GM23338 (cell line): ENCODE data around the gene SAT1. TPM values are rescaled to one million over a fixed set of nuclear protein-coding genes. Genes with fewer than 3 reads are reported as not detected.
A peak's percentile ranks its signal among the peaks of the same experiment; 100 is the strongest.

Experiments used
- ATAC-seq: fragments of 200-7000 bp; cut with Tn5 transposase; 3 replicates; pipeline ENCODE4 v1.9.1; 2020
- DNase-seq: peaks from one replicate; pipeline ENCODE4 v3.0.0-alpha.2; 2015; ENCODE audit warnings: low spot score
- H2AFZ ChIP-seq: fragments of 200-600 bp; sonication (generic); 2 replicates; pipeline ENCODE4 v1.8.0; 2016; ENCODE audit warnings: antibody characterized with exemption, mild to moderate bottlenecking, moderate library complexity
- H3F3A ChIP-seq: fragments of 200-600 bp; sonication (generic); replicated peaks from 2 replicates; pipeline ENCODE4 v1.8.0; 2017; ENCODE audit warnings: antibody characterized with exemption, mixed run types, low read depth
- H3K27ac ChIP-seq: fragments of 200-600 bp; sonication (generic); 2 replicates; pipeline ENCODE4 v1.6.1; 2016; ENCODE audit warnings: low read depth
- H3K27me3 ChIP-seq: fragments of 200-600 bp; sonication (generic); 2 replicates; pipeline ENCODE4 v1.8.0; 2016; ENCODE audit warnings: mild to moderate bottlenecking, mixed run types, moderate library complexity; ENCODE audit not compliant: insufficient read depth
- H3K36me3 ChIP-seq: fragments of 200-600 bp; sonication (generic); 2 replicates; pipeline ENCODE4 v1.8.0; 2016; ENCODE audit warnings: mild to moderate bottlenecking; ENCODE audit not compliant: insufficient read depth
- H3K4me1 ChIP-seq: fragments of 200-600 bp; sonication (generic); 2 replicates; pipeline ENCODE4 v1.8.0; 2016; ENCODE audit warnings: mild to moderate bottlenecking, moderate library complexity; ENCODE audit not compliant: insufficient read depth
- H3K4me2 ChIP-seq: fragments of 200-600 bp; sonication (generic); 2 replicates; pipeline ENCODE4 v1.7.1; 2017; ENCODE audit warnings: mixed run types
- H3K4me3 ChIP-seq: fragments of 200-600 bp; sonication (generic); 2 replicates; pipeline ENCODE4 v1.6.1; 2016; ENCODE audit warnings: mixed run types
- H3K79me2 ChIP-seq: fragments of 200-600 bp; sonication (generic); replicated peaks from 2 replicates; pipeline ENCODE4 v1.8.0; 2017; ENCODE audit warnings: mild to moderate bottlenecking; ENCODE audit not compliant: insufficient read depth
- H3K9me2 ChIP-seq: fragments of 200-600 bp; sonication (generic); 2 replicates; pipeline ENCODE4 v1.8.0; 2017; ENCODE audit not compliant: insufficient read depth
- H4K20me1 ChIP-seq: fragments of 200-600 bp; sonication (generic); replicated peaks from 2 replicates; pipeline ENCODE4 v1.8.0; 2017; ENCODE audit warnings: mild to moderate bottlenecking; ENCODE audit not compliant: insufficient read depth
- H3K27ac Mint-ChIP-seq: 2 replicates; pipeline ENCODE4 v1.8.0; 2020; ENCODE audit warnings: inconsistent platforms, mild to moderate bottlenecking, moderate library complexity, mixed read lengths
- H3K27me3 Mint-ChIP-seq: 3 replicates; pipeline ENCODE4 v1.8.0; 2022; ENCODE audit warnings: low read depth, mild to moderate bottlenecking, moderate library complexity, mixed read lengths, inconsistent platforms; ENCODE audit not compliant: insufficient read depth, poor library complexity
- H3K36me3 Mint-ChIP-seq: 3 replicates; pipeline ENCODE4 v1.8.0; 2021; ENCODE audit warnings: low read depth, mild to moderate bottlenecking, inconsistent platforms, moderate library complexity, mixed read lengths
- H3K4me1 Mint-ChIP-seq: 3 replicates; pipeline ENCODE4 v1.8.0; 2020; ENCODE audit warnings: mild to moderate bottlenecking, inconsistent platforms, mixed read lengths
- H3K4me3 Mint-ChIP-seq: 3 replicates; pipeline ENCODE4 v1.8.0; 2021; ENCODE audit warnings: moderate library complexity, mild to moderate bottlenecking, inconsistent platforms, mixed read lengths
- H3K9me3 Mint-ChIP-seq: 3 replicates; pipeline ENCODE4 v1.8.0; 2020; ENCODE audit warnings: moderate library complexity, mild to moderate bottlenecking, inconsistent platforms, mixed read lengths
- EZH2 ChIP-seq: fragments of 200-600 bp; sonication (generic); IDR thresholded peaks from one replicate; pipeline ENCODE4 v1.8.0; 2017; ENCODE audit warnings: antibody characterized with exemption, mild to moderate bottlenecking, low read depth; ENCODE audit not compliant: unreplicated experiment
- EZH2phosphoT487 ChIP-seq: fragments of 200-600 bp; sonication (generic); IDR thresholded peaks from one replicate; pipeline ENCODE4 v1.8.1; 2018; ENCODE audit warnings: antibody characterized with exemption; ENCODE audit not compliant: unreplicated experiment
- NANOG ChIP-seq: IDR thresholded peaks from 2 replicates; pipeline ENCODE4 v1.6.1; 2016; ENCODE audit warnings: antibody characterized with exemption, borderline replicate concordance
- ZNF331 ChIP-seq: fragments of 250-450 bp; sonication (Bioruptor Pico); IDR thresholded peaks from 2 replicates; pipeline ENCODE4 v1.5.0; 2020; ENCODE audit warnings: low read depth, mild to moderate bottlenecking, moderate library complexity
- polyA plus RNA-seq: library from polyadenylated mRNA; unstranded; fragments of >200 nt; fragmentation: Nextera tagmentation; extraction: Ambion mirVana; gene quantifications from 2 replicates; pipeline ENCODE4 v1.2.1, GENCODE V29; 2016
- total RNA-seq: library from RNA; depleted of rRNA; stranded (reverse); fragments of >200 nt; shearing (Covaris generic); gene quantifications from 2 replicates; pipeline ENCODE4 v1.2.3, GENCODE V29; 2014
- TF ChIP-seq, protein P1 (sequence below): IDR thresholded peaks from 2 replicates; pipeline ENCODE4 v1.6.1; 2016; ENCODE audit warnings: antibody characterized with exemption
- TF ChIP-seq, protein P2 (sequence below): fragments of 250-450 bp; sonication (Bioruptor Pico); IDR thresholded peaks from 2 replicates; pipeline ENCODE4 v1.5.0; 2020; ENCODE audit warnings: mild to moderate bottlenecking, moderate library complexity
- TF ChIP-seq, protein P3 (sequence below), 2 experiments: fragments of 200-600 bp in 1 of 2; sonication (generic) in 1 of 2; conservative IDR thresholded peaks; 2 replicates each; pipeline versions ENCODE4 v1.5.1 to v1.6.1; 2016 to 2017; ENCODE audit warnings: antibody characterized with exemption in 2 of 2, low read depth in 2 of 2, mild to moderate bottlenecking in 2 of 2, moderate library complexity in 1 of 2

Gene SAT1
- total and polyA plus RNA-seq, 2 experiments from 2014 or later: 44.1 to 101 TPM

DNA sequence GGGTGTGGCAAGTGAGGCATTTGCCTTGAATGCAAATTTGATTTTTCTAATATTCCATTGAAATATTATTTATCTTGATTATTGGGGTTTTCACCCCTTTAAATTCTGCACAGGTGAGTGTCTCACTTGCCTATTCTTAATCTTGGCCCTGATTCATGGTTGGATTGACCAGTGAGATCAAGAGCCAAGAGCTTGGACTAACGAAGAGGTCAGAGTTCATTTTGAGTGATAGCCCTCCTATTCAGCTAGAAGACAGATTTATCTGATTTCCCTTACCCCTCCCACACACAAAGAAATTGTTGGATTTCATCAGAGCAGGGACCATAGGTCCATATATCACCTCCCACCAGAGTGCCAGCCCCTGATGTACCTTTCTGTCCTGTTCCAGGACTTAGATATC is 28.3 kb upstream of the SAT1 start:
- no peak overlapping the region for H3K4me3 Mint-ChIP-seq
- no peaks in the 10 kb centered on the region for H3K36me3 ChIP-seq
- H3K27me3 ChIP-seq: no peaks in the 10 kb centered on the region
- H3K27ac Mint-ChIP-seq: no peak overlapping the region
- no peak overlapping the region for H2AFZ ChIP-seq
- no peak for DNase-seq
- no peaks in the 10 kb centered on the region for H4K20me1 ChIP-seq
- no peaks in the 10 kb centered on the region for H3F3A ChIP-seq
- no peak for ATAC-seq
- H3K27me3 Mint-ChIP-seq: no peaks in the 10 kb centered on the region
- no peak overlapping the region for H3K4me3 ChIP-seq
- TF ChIP-seq NANOG (no peak), EZH2 (no peak), EZH2phosphoT487 (no peak)
- TF ChIP-seq, protein P1, sequence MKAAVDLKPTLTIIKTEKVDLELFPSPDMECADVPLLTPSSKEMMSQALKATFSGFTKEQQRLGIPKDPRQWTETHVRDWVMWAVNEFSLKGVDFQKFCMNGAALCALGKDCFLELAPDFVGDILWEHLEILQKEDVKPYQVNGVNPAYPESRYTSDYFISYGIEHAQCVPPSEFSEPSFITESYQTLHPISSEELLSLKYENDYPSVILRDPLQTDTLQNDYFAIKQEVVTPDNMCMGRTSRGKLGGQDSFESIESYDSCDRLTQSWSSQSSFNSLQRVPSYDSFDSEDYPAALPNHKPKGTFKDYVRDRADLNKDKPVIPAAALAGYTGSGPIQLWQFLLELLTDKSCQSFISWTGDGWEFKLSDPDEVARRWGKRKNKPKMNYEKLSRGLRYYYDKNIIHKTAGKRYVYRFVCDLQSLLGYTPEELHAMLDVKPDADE: no peak
- H3K27ac ChIP-seq: no peak overlapping the region
- no peaks in the 10 kb centered on the region for H3K4me1 ChIP-seq
- H3K9me3 Mint-ChIP-seq: no peaks in the 10 kb centered on the region
- no peaks in the 10 kb centered on the region for H3K4me1 Mint-ChIP-seq
- H3K4me2 ChIP-seq: no peak overlapping the region
- no peaks in the 10 kb centered on the region for H3K79me2 ChIP-seq
- H3K36me3 Mint-ChIP-seq: no peaks in the 10 kb centered on the region
- no peaks in the 10 kb centered on the region for H3K9me2 ChIP-seq

DNA sequence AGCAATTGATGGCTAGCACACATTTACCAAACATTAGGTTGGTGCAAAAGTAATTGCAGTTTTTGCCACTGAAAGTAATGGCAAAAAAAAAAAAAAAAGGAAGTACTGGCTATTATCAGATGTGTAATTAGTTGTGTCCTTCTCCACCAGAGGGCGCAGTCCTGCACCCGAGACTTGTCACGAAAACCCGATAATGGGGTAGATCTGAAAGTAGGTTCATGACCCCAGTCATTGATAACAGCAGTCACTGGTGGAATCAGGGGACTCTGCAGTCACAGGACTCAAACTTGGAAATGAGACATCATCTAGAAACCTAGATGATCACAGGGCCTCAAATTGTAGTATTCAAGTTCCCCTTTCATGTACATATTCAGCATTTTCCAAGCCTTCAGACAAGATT is 26.8 kb upstream of the SAT1 start:
- Mint-ChIP-seq H3K4me3 (no peak overlapping the region), H3K36me3 (no peaks in the 10 kb centered on the region), H3K4me1 (no peaks in the 10 kb centered on the region), H3K27me3 (no peaks in the 10 kb centered on the region), H3K9me3 (no peaks in the 10 kb centered on the region), H3K27ac (no peak overlapping the region)
- Histone ChIP-seq H3K4me3 (no peak overlapping the region), H3K27ac (no peak overlapping the region), H3K79me2 (no peaks in the 10 kb centered on the region), H3K4me2 (no peak overlapping the region), H4K20me1 (no peaks in the 10 kb centered on the region), H3K27me3 (no peaks in the 10 kb centered on the region), H3F3A (no peaks in the 10 kb centered on the region), H3K36me3 (no peaks in the 10 kb centered on the region), H3K4me1 (no peaks in the 10 kb centered on the region), H2AFZ (no peak overlapping the region), H3K9me2 (no peaks in the 10 kb centered on the region)
- ATAC-seq (peak; percentile 43; the same call in 2 of the 3 replicates), DNase-seq (peak; percentile 67)
- TF ChIP-seq ZNF331 (CRISPR knock-in tag): no peak
- TF ChIP-seq, protein P2, sequence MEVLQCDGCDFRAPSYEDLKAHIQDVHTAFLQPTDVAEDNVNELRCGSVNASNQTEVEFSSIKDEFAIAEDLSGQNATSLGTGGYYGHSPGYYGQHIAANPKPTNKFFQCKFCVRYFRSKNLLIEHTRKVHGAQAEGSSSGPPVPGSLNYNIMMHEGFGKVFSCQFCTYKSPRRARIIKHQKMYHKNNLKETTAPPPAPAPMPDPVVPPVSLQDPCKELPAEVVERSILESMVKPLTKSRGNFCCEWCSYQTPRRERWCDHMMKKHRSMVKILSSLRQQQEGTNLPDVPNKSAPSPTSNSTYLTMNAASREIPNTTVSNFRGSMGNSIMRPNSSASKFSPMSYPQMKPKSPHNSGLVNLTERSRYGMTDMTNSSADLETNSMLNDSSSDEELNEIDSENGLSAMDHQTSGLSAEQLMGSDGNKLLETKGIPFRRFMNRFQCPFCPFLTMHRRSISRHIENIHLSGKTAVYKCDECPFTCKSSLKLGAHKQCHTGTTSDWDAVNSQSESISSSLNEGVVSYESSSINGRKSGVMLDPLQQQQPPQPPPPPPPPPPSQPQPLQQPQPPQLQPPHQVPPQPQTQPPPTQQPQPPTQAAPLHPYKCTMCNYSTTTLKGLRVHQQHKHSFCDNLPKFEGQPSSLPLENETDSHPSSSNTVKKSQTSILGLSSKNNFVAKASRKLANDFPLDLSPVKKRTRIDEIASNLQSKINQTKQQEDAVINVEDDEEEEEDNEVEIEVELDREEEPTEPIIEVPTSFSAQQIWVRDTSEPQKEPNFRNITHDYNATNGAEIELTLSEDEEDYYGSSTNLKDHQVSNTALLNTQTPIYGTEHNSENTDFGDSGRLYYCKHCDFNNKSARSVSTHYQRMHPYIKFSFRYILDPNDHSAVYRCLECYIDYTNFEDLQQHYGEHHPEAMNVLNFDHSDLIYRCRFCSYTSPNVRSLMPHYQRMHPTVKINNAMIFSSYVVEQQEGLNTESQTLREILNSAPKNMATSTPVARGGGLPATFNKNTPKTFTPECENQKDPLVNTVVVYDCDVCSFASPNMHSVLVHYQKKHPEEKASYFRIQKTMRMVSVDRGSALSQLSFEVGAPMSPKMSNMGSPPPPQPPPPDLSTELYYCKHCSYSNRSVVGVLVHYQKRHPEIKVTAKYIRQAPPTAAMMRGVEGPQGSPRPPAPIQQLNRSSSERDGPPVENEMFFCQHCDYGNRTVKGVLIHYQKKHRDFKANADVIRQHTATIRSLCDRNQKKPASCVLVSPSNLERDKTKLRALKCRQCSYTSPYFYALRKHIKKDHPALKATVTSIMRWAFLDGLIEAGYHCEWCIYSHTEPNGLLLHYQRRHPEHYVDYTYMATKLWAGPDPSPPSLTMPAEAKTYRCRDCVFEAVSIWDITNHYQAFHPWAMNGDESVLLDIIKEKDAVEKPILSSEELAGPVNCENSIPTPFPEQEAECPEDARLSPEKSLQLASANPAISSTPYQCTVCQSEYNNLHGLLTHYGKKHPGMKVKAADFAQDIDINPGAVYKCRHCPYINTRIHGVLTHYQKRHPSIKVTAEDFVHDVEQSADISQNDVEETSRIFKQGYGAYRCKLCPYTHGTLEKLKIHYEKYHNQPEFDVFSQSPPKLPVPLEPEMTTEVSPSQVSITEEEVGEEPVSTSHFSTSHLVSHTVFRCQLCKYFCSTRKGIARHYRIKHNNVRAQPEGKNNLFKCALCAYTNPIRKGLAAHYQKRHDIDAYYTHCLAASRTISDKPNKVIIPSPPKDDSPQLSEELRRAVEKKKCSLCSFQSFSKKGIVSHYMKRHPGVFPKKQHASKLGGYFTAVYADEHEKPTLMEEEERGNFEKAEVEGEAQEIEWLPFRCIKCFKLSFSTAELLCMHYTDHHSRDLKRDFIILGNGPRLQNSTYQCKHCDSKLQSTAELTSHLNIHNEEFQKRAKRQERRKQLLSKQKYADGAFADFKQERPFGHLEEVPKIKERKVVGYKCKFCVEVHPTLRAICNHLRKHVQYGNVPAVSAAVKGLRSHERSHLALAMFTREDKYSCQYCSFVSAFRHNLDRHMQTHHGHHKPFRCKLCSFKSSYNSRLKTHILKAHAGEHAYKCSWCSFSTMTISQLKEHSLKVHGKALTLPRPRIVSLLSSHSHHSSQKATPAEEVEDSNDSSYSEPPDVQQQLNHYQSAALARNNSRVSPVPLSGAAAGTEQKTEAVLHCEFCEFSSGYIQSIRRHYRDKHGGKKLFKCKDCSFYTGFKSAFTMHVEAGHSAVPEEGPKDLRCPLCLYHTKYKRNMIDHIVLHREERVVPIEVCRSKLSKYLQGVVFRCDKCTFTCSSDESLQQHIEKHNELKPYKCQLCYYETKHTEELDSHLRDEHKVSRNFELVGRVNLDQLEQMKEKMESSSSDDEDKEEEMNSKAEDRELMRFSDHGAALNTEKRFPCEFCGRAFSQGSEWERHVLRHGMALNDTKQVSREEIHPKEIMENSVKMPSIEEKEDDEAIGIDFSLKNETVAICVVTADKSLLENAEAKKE (CRISPR knock-in tag): no peak
- TF ChIP-seq EZH2phosphoT487: no peak
- TF ChIP-seq, protein P3, sequence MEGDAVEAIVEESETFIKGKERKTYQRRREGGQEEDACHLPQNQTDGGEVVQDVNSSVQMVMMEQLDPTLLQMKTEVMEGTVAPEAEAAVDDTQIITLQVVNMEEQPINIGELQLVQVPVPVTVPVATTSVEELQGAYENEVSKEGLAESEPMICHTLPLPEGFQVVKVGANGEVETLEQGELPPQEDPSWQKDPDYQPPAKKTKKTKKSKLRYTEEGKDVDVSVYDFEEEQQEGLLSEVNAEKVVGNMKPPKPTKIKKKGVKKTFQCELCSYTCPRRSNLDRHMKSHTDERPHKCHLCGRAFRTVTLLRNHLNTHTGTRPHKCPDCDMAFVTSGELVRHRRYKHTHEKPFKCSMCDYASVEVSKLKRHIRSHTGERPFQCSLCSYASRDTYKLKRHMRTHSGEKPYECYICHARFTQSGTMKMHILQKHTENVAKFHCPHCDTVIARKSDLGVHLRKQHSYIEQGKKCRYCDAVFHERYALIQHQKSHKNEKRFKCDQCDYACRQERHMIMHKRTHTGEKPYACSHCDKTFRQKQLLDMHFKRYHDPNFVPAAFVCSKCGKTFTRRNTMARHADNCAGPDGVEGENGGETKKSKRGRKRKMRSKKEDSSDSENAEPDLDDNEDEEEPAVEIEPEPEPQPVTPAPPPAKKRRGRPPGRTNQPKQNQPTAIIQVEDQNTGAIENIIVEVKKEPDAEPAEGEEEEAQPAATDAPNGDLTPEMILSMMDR (conservative IDR thresholded peaks at IDR 0.05; ENCODE audit: low read depth in 2 of 2): peak; percentile 69 to 73
